RWPE2 (cell line): ENCODE results near the gene ALLC.

Experiments used
- ATAC-seq: fragments of 200-7000 bp; cut with Tn5 transposase; 3 replicates; pipeline ENCODE4 v1.9.1; 2021; ENCODE audit warnings: low read depth
- DNase-seq: peaks from one replicate; pipeline ENCODE4 v3.0.0-alpha.2; 2020; ENCODE audit warnings: low spot score
- H3K27ac ChIP-seq: fragments of 450-650 bp; 2 replicates; pipeline ENCODE4 v1.5.1; 2017; ENCODE audit warnings: mild to moderate bottlenecking; ENCODE audit not compliant: poor library complexity, severe bottlenecking
- H3K27me3 ChIP-seq: fragments of 250-450 bp; sonication (Bioruptor Pico); 2 replicates; pipeline ENCODE4 v1.5.1; 2021; ENCODE audit warnings: mild to moderate bottlenecking, moderate library complexity; ENCODE audit not compliant: insufficient read depth, poor library complexity, severe bottlenecking
- H3K36me3 ChIP-seq: fragments of 250-450 bp; sonication (Bioruptor Pico); 2 replicates; pipeline ENCODE4 v1.5.1; 2020; ENCODE audit warnings: low read depth, mild to moderate bottlenecking, moderate library complexity
- H3K4me1 ChIP-seq: fragments of 250-450 bp; sonication (Bioruptor Pico); 2 replicates; pipeline ENCODE4 v1.5.1; 2021; ENCODE audit warnings: mild to moderate bottlenecking, moderate library complexity; ENCODE audit not compliant: insufficient read depth, poor library complexity, severe bottlenecking
- H3K4me3 ChIP-seq: fragments of 250-450 bp; sonication (Bioruptor Pico); 2 replicates; pipeline ENCODE4 v1.5.1; 2021; ENCODE audit warnings: mild to moderate bottlenecking, moderate library complexity; ENCODE audit not compliant: severe bottlenecking
- H3K9me3 ChIP-seq: fragments of 250-450 bp; sonication (Bioruptor Pico); 2 replicates; pipeline ENCODE4 v1.5.1; 2021; ENCODE audit warnings: mild to moderate bottlenecking, moderate library complexity; ENCODE audit not compliant: severe bottlenecking
- CTCF ChIP-seq: fragments of 450-650 bp; IDR thresholded peaks from one replicate; pipeline ENCODE4 v1.5.1; 2017; ENCODE audit warnings: mild to moderate bottlenecking, moderate library complexity; ENCODE audit not compliant: poor library complexity, severe bottlenecking

The ALLC gene

GRCh38 chr2:3647831-3648651 lies 10.0 kb upstream of the ALLC start:
- H3K27me3 ChIP-seq: peaks cover 6% of the 10 kb centered on the region
- no peak overlapping the region for H3K27ac ChIP-seq
- H3K36me3 ChIP-seq: no peaks in the 10 kb centered on the region
- no peak overlapping the region for H3K4me3 ChIP-seq
- TF ChIP-seq CTCF: no peak
- no peak for DNase-seq
- ATAC-seq: no peak
- H3K4me1 ChIP-seq: no peaks in the 10 kb centered on the region
- H3K9me3 ChIP-seq: no peaks in the 10 kb centered on the region

- Histone ChIP-seq H3K9me3 (no peaks in the 10 kb centered on the region), H3K36me3 (no peaks in the 10 kb centered on the region), H3K4me1 (no peaks in the 10 kb centered on the region), H3K27ac (no peak overlapping the region), H3K27me3 (peaks cover 6% of the 10 kb centered on the region), H3K4me3 (no peak overlapping the region)
- TF ChIP-seq CTCF: no peak
- ATAC-seq (no peak), DNase-seq (no peak)
These were observed 9.3 kb upstream of the ALLC start for GRCh38 chr2:3648652-3649177.

GRCh38 chr2:3649581-3649980 lies 8.4 kb upstream of the ALLC start:
- no peak overlapping the region for H3K27ac ChIP-seq
- no peaks in the 10 kb centered on the region for H3K36me3 ChIP-seq
- H3K9me3 ChIP-seq: no peaks in the 10 kb centered on the region
- ATAC-seq (no peak), DNase-seq (no peak)
- H3K4me1 ChIP-seq: no peaks in the 10 kb centered on the region
- H3K27me3 ChIP-seq: peaks cover 6% of the 10 kb centered on the region
- no peak overlapping the region for H3K4me3 ChIP-seq
- TF ChIP-seq CTCF: no peak

- no peak overlapping the region for H3K4me3 ChIP-seq
- ATAC-seq (no peak), DNase-seq (no peak)
- H3K27me3 ChIP-seq: peaks cover 6% of the 10 kb centered on the region
- TF ChIP-seq CTCF: no peak
- no peaks in the 10 kb centered on the region for H3K36me3 ChIP-seq
- H3K4me1 ChIP-seq: no peaks in the 10 kb centered on the region
- H3K27ac ChIP-seq: no peak overlapping the region
- no peaks in the 10 kb centered on the region for H3K9me3 ChIP-seq
These were observed 7.7 kb upstream of the ALLC start for GRCh38 chr2:3650140-3650920.
